ENCODE results near the gene CEACAM21.

Gene CEACAM21

GRCh38 chr19:41604831-41605230 is 28.9 kb downstream of the CEACAM21 start:
- POLR2A ChIA-PET: no interaction called here
- no peak for TF ChIP-seq CTCF (IDR thresholded peaks at IDR 0.05; ENCODE audit: control extremely low read depth, extremely low read depth, low read depth, missing control alignments)
- DNase-seq (ENCODE audit: extremely low spot score): no peak
- CTCF ChIA-PET: interaction anchor here (1.4 to 3.3 kb wide), 4 partner anchors 8 to 156 kb away, joined by 3 to 14 read pairs (median 6); no protein-coding TSS in a partner anchor

GRCh38 chr19:41606215-41606837 is 30.4 kb downstream of the CEACAM21 start:
- DNase-seq (ENCODE audit: extremely low spot score): no peak
- ChIA-PET CTCF (interaction anchor here (3.3 kb wide), 1 partner anchor 9 kb away, joined by 14 read pairs; no protein-coding TSS in a partner anchor), POLR2A (no interaction called here)
- TF ChIP-seq CTCF (IDR thresholded peaks at IDR 0.05; ENCODE audit: control extremely low read depth, extremely low read depth, low read depth, missing control alignments): no peak

- POLR2A ChIA-PET: no interaction called here
These were observed 31.7 kb downstream of the CEACAM21 start for GRCh38 chr19:41607668-41608067.

GRCh38 chr19:41610789-41611188 is 34.8 kb downstream of the CEACAM21 start:
- CTCF ChIA-PET: interaction anchor here (3.2 kb wide), 1 partner anchor 14 kb away, joined by 17 read pairs; no protein-coding TSS in a partner anchor
- no peak for DNase-seq (ENCODE audit: extremely low spot score)
- POLR2A ChIA-PET: no interaction called here
- TF ChIP-seq CTCF (IDR thresholded peaks at IDR 0.05; ENCODE audit: control extremely low read depth, extremely low read depth, low read depth, missing control alignments): no peak

More at GRCh38 chr19:41607668-41608067, 31.7 kb downstream of the CEACAM21 start:
- CTCF ChIA-PET: interaction anchor here (1.1 to 3.2 kb wide), 2 partner anchors 10 to 34 kb away, joined by 3 to 17 read pairs; no protein-coding TSS in a partner anchor
- TF ChIP-seq CTCF (IDR thresholded peaks at IDR 0.05; ENCODE audit: control extremely low read depth, extremely low read depth, low read depth, missing control alignments): no peak
- no peak for DNase-seq (ENCODE audit: extremely low spot score)

GRCh38 chr19:41612483-41612882 is 36.5 kb downstream of the CEACAM21 start:
- CTCF ChIA-PET: no interaction called here

GRCh38 chr19:41615207-41615606 is 39.2 kb downstream of the CEACAM21 start:
- POLR2A ChIA-PET: no interaction called here
- CTCF ChIA-PET: no interaction called here
- no peak for DNase-seq (ENCODE audit: extremely low spot score)
- TF ChIP-seq CTCF (IDR thresholded peaks at IDR 0.05; ENCODE audit: control extremely low read depth, extremely low read depth, low read depth, missing control alignments): no peak

More at GRCh38 chr19:41612483-41612882, 36.5 kb downstream of the CEACAM21 start:
- POLR2A ChIA-PET: no interaction called here
- no peak for TF ChIP-seq CTCF (IDR thresholded peaks at IDR 0.05; ENCODE audit: control extremely low read depth, extremely low read depth, low read depth, missing control alignments)
- no peak for DNase-seq (ENCODE audit: extremely low spot score)

All from GM10248 (cell line).